Stomach smooth muscle (tissue), 2 donors: ENCODE results near the gene EDNRA.

Experiments used
- H3K27ac ChIP-seq: one replicate; pipeline ENCODE4 v1.7.0; 2013; ENCODE audit warnings: mild to moderate bottlenecking, low read length, inconsistent platforms
- H3K27me3 ChIP-seq, 2 donors: one replicate each; pipeline ENCODE4 v1.7.0; 2013; ENCODE audit warnings: low read length in 2 of 2; ENCODE audit not compliant: insufficient read depth in 2 of 2, control insufficient read depth in 1 of 2
- H3K36me3 ChIP-seq, 2 donors: one replicate each; pipeline ENCODE4 v1.7.0; 2013; ENCODE audit warnings: low read length in 2 of 2; ENCODE audit not compliant: control insufficient read depth in 2 of 2, insufficient read depth in 2 of 2
- H3K4me1 ChIP-seq: one replicate; pipeline ENCODE4 v1.7.0; 2013; ENCODE audit warnings: low read length; ENCODE audit not compliant: control insufficient read depth, insufficient read depth
- H3K4me3 ChIP-seq, 2 donors: one replicate each; pipeline ENCODE4 v1.7.0; 2013; ENCODE audit warnings: low read length in 2 of 2
- H3K9ac ChIP-seq, 2 donors: one replicate each; pipeline ENCODE4 v1.7.0; 2013; ENCODE audit warnings: low read length in 2 of 2, mild to moderate bottlenecking in 1 of 2
- H3K9me3 ChIP-seq, 2 donors: one replicate each; pipeline ENCODE4 v1.7.0; 2013; ENCODE audit warnings: low read length in 2 of 2; ENCODE audit not compliant: control insufficient read depth in 2 of 2
- donor health status: healthy.
- donor health status: Pancreatic carcinoma.

EDNRA gene

GRCh38 chr4:147567276-147567675 lies 86.4 kb downstream of the EDNRA start:
- Histone ChIP-seq H3K27me3 (no peaks in the 10 kb centered on the region), H3K36me3 (no peaks in the 10 kb centered on the region), H3K9ac (no peak overlapping the region), H3K9me3 (no peaks in the 10 kb centered on the region), H3K4me1 (no peaks in the 10 kb centered on the region), H3K4me3 (no peak overlapping the region), H3K27ac (no peak overlapping the region)

- no peaks in the 10 kb centered on the region for H3K27me3 ChIP-seq
- no peaks in the 10 kb centered on the region for H3K4me1 ChIP-seq
- H3K9me3 ChIP-seq: no peaks in the 10 kb centered on the region
- no peaks in the 10 kb centered on the region for H3K36me3 ChIP-seq
- H3K9ac ChIP-seq: no peak overlapping the region
- no peak overlapping the region for H3K27ac ChIP-seq
- H3K4me3 ChIP-seq: no peak overlapping the region
These were observed 89.7 kb downstream of the EDNRA start for GRCh38 chr4:147570616-147571015.

- H3K36me3 ChIP-seq: no peaks in the 10 kb centered on the region
- H3K4me3 ChIP-seq: no peak overlapping the region
- H3K4me1 ChIP-seq: no peaks in the 10 kb centered on the region
- no peak overlapping the region for H3K27ac ChIP-seq
- H3K27me3 ChIP-seq: no peaks in the 10 kb centered on the region
- no peak overlapping the region for H3K9ac ChIP-seq
- no peaks in the 10 kb centered on the region for H3K9me3 ChIP-seq
These were observed 90.3 kb downstream of the EDNRA start for GRCh38 chr4:147571036-147571770.

- no peak overlapping the region for H3K27ac ChIP-seq
- no peaks in the 10 kb centered on the region for H3K36me3 ChIP-seq
- H3K4me3 ChIP-seq: no peak overlapping the region
- no peaks in the 10 kb centered on the region for H3K27me3 ChIP-seq
- no peaks in the 10 kb centered on the region for H3K4me1 ChIP-seq
- no peak overlapping the region for H3K9ac ChIP-seq
- H3K9me3 ChIP-seq: no peaks in the 10 kb centered on the region
These were observed 95.2 kb downstream of the EDNRA start for GRCh38 chr4:147576084-147576483.

- Histone ChIP-seq H3K27ac (no peak overlapping the region), H3K9ac (no peak overlapping the region), H3K9me3 (no peaks in the 10 kb centered on the region), H3K4me3 (no peak overlapping the region), H3K4me1 (no peaks in the 10 kb centered on the region), H3K27me3 (no peaks in the 10 kb centered on the region), H3K36me3 (no peaks in the 10 kb centered on the region)
These were observed 97.2 kb downstream of the EDNRA start for GRCh38 chr4:147578051-147578476.

- H3K36me3 ChIP-seq: no peaks in the 10 kb centered on the region
- no peaks in the 10 kb centered on the region for H3K27me3 ChIP-seq
- no peak overlapping the region for H3K4me3 ChIP-seq
- no peak overlapping the region for H3K27ac ChIP-seq
- no peaks in the 10 kb centered on the region for H3K9me3 ChIP-seq
- H3K4me1 ChIP-seq: no peaks in the 10 kb centered on the region
- no peak overlapping the region for H3K9ac ChIP-seq
These were observed 97.7 kb downstream of the EDNRA start for GRCh38 chr4:147578593-147578992.

GRCh38 chr4:147580396-147580795 lies 99.5 kb downstream of the EDNRA start:
- Histone ChIP-seq H3K9ac (no peak overlapping the region), H3K27me3 (no peaks in the 10 kb centered on the region), H3K4me1 (no peaks in the 10 kb centered on the region), H3K36me3 (no peaks in the 10 kb centered on the region), H3K27ac (no peak overlapping the region), H3K9me3 (peaks cover 2 to 4% of the 10 kb centered on the region in 2 donors), H3K4me3 (no peak overlapping the region)

- Histone ChIP-seq H3K27me3 (no peaks in the 10 kb centered on the region), H3K9ac (no peak overlapping the region), H3K9me3 (peaks cover 2 to 4% of the 10 kb centered on the region in 2 donors), H3K36me3 (no peaks in the 10 kb centered on the region), H3K27ac (no peak overlapping the region), H3K4me3 (no peak overlapping the region), H3K4me1 (no peaks in the 10 kb centered on the region)
These were observed 100.9 kb downstream of the EDNRA start for GRCh38 chr4:147581606-147582350.

GRCh38 chr4:147582386-147583060 lies 101.6 kb downstream of the EDNRA start:
- no peak overlapping the region for H3K27ac ChIP-seq
- peaks cover 2 to 4% of the 10 kb centered on the region in 2 donors for H3K9me3 ChIP-seq
- no peak overlapping the region for H3K9ac ChIP-seq
- H3K27me3 ChIP-seq: no peaks in the 10 kb centered on the region
- no peak overlapping the region for H3K4me3 ChIP-seq
- no peaks in the 10 kb centered on the region for H3K4me1 ChIP-seq
- no peaks in the 10 kb centered on the region for H3K36me3 ChIP-seq

- H3K4me1 ChIP-seq: no peaks in the 10 kb centered on the region
- H3K36me3 ChIP-seq: no peaks in the 10 kb centered on the region
- no peak overlapping the region for H3K27ac ChIP-seq
- peaks cover 2 to 4% of the 10 kb centered on the region in 2 donors for H3K9me3 ChIP-seq
- no peak overlapping the region for H3K4me3 ChIP-seq
- H3K27me3 ChIP-seq: no peaks in the 10 kb centered on the region
- no peak overlapping the region for H3K9ac ChIP-seq
These were observed 103.0 kb downstream of the EDNRA start for GRCh38 chr4:147583876-147584275.
